GM18505 (cell line): ENCODE measurements around the gene KRCC1.
"Not testable (repeated sequence)": the region's sequence is repeated elsewhere in the genome, so short reads cannot be mapped to it uniquely, and the experiment has no call there.

Experiments used
- ATAC-seq: cut with Tn5 transposase; IDR thresholded peaks from one replicate; pipeline ENCODE4 v1.9.1; 2021; ENCODE audit not compliant: unreplicated experiment
- POLR2A ChIP-seq: IDR thresholded peaks from 4 replicates; pipeline ENCODE4 v1.6.1; 2011; ENCODE audit warnings: borderline replicate concordance; ENCODE audit not compliant: insufficient read depth, insufficient read length; ENCODE audit errors: extremely low read depth

KRCC1 gene

GRCh38 chr2:88016960-88017779, 38.4 kb downstream of the KRCC1 start:
- ATAC-seq, result peak; percentile 68
- no peak for TF ChIP-seq POLR2A

- peak; percentile 85 for ATAC-seq
- peak; percentile 98 for TF ChIP-seq POLR2A
Measured at GRCh38 chr2:88016086-88016959, 39.3 kb downstream of the KRCC1 start, which contains the start of gene RNU2-63P. TSS of gene RNU2-63P (minus strand) at chr2:88016547.

GRCh38 chr2:88011011-88011410, 44.6 kb downstream of the KRCC1 start:
- TF ChIP-seq POLR2A, result no peak
- ATAC-seq, result no peak

GRCh38 chr2:88010136-88010535, 45.4 kb downstream of the KRCC1 start:
- no peak for TF ChIP-seq POLR2A
- no peak for ATAC-seq

DNA sequence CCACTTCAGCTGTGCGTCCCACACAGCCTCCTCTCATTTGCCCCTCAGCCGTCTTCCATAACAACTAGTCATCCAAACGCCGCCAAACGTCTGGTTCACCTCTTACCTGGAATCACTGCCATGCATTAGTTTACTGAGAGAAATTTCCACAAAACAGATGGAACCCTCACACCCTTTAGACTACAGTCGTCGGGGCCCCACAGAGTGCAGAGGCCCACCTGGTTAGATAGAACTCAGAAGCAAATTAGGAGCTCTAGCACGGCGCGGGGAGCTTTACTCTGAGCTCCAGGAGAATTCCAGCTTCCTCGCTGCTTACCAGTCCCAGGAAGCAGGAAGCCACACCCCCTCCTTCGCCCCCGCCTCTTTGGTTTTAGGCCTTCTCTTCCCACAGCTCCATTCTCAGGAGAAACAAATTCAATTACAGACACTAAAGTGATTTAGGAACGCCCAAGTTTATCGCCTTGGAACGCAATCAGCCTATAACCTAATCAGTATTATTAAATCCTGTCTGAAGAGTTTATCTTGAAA, 48.6 kb downstream of the KRCC1 start:
- no peak for TF ChIP-seq POLR2A
- ATAC-seq, result no peak

GRCh38 chr2:88005776-88006175, 49.8 kb downstream of the KRCC1 start:
- no peak for TF ChIP-seq POLR2A
- ATAC-seq, result no peak

GRCh38 chr2:88003074-88003755, 52.4 kb downstream of the KRCC1 start:
- ATAC-seq, result no peak
- TF ChIP-seq POLR2A, result no peak

GRCh38 chr2:88002359-88002707, 53.2 kb downstream of the KRCC1 start:
- no peak for ATAC-seq
- no peak for TF ChIP-seq POLR2A

GRCh38 chr2:88000474-88000873, 55.1 kb downstream of the KRCC1 start:
- ATAC-seq, result not testable (repeated sequence)

GRCh38 chr2:87996570-87996969, 59.0 kb downstream of the KRCC1 start:
- ATAC-seq, result no peak
- no peak for TF ChIP-seq POLR2A

GRCh38 chr2:87995756-87996155, 59.8 kb downstream of the KRCC1 start:
- ATAC-seq, result no peak
- TF ChIP-seq POLR2A, result no peak

DNA sequence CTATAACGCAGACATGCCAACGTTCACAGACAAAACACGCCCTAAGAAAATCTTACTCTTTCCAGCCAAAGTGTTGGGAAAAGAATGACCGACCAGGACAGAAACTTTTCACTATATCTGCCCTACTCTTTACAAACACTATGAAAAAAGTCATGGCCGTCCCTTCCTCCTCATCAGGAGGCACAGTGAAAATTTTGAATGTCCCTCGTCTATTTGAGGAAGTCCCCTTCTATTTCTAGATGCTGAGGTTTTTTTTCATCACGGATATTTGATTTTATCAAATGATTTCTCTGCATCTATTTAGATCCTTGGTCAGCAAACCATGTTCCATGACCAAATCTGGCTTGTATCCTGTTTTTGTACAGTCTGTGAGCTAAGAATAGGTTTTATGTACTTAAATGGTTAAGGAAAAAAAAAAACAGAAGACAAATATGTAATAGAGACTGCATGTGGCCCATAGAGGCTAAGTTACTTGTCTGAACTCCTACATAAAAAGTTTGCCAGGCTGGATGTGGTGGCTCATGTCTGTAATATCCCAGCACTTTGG, 61.2 kb downstream of the KRCC1 start:
- ATAC-seq, result not testable (repeated sequence)

GRCh38 chr2:87992569-87992968, 63.0 kb downstream of the KRCC1 start:
- not testable (repeated sequence) for ATAC-seq

DNA sequence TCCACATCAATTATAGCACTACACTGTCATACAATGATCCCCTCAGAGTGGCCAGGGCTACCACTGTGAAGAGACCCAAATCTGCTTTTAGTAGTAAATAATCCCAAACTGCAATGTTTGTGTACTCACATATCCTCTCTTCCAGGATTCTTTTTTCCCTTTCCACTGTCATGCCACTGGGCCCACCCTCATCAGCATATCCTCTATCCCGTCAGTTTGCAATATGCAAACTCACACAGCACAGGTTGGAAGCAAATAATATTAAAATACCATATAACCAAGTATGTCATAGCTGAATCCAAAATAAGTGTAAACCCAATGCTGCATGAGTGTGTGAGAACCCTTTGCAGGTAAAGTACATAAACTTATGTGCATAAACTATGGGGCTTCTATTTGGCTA, 68.1 kb downstream of the KRCC1 start:
- not testable (repeated sequence) for ATAC-seq

GRCh38 chr2:87985902-87986301, 69.7 kb downstream of the KRCC1 start:
- ATAC-seq, result not testable (repeated sequence)

GRCh38 chr2:87981182-87981581, 74.4 kb downstream of the KRCC1 start:
- ATAC-seq, result not testable (repeated sequence)
